ENCODE results near the gene CWC22.
"Not testable (repeated sequence)": the region's sequence is repeated elsewhere in the genome, so short reads cannot be mapped to it uniquely, and the experiment has no call there.

CWC22 gene

DNA sequence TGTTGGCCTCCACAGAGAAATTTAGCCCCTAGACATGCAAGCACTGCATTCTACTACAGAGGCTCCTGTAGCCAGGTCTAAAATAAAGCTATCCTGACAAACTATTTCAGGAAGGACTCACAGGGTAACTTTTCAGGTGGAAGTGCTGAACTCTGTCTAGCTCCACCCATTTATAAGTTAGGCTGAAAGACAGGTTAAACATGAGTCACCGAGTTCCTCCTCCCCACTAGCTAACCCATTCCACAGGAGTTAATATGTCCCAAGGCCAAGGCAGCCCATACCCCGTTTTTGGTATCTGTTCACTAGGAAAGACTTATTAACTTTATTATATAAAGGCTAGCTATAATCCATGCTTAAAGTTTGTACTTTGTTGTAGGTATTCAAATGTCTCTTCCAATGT lies 3.5 kb downstream of the CWC22 start:
- in situ Hi-C loops (cut with MboI; ENCODE audit: low sequenced_read_pairs), result no loop called here

DNA sequence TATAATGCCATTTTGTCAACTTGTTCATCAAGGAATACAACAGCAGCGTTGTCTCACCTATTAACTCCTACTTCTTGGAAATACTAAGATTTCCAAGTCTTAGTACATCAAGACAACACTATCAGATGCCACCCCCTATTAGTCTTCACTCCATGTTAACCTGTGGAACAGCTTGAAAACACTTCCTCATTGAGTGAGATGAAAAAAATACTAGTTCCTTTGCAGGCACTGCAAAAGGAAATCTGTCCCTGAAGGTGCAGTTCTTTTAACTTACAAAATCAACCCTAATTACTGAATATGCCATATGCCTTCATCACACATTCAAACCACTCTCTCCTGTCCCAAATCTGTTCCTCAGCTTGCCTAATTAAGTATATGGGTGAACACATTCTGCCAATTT lies 4.0 kb downstream of the CWC22 start:
- in situ Hi-C loops (cut with MboI; ENCODE audit: low sequenced_read_pairs), result no loop called here

DNA sequence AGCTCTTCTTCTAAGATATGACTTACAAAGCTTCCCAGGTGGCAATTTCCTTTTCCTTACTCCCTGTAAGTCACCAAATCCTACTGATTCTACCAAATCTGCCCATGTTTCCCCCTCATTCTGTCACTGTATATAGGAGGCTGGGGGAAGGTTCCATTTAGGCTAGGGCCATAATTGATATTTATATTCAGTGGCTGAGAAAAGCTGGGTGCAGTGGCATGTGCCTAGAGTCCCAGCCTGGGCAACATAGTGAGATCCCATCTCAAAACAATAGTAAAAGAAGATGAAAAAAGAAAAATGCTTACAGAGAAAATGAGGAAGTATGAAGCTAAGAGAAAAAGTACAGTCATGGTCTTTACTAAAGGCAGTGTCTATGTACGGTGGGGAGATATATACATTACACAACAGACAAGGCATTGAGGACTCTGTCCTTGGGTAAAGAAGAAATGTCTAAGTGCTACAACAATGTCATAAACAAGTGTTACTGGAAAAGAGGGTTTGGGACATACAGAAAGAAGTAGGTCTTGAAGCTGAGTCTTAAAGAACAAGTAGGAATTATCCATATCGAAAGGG lies 4.8 kb downstream of the CWC22 start:
- in situ Hi-C loops (cut with MboI; ENCODE audit: low sequenced_read_pairs), result no loop called here

DNA sequence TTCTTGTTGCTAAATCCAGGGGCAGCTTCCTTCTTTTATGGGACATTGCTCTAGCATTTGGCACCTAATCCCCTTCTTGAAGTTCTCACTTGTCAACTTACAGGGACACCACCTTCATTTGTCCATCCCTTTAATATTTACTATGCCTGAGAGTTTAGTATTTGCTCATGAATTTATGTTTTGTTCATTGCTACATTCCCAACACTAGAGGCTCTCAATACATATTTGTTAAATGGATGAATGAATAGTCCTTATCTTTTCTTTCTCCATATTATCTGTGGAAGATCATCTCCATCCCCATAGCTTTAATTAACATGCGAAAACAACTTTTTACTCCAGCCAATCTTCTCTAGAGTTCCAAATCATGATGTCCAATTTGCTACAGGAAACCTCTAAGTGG lies 5.4 kb downstream of the CWC22 start:
- in situ Hi-C loops (cut with MboI; ENCODE audit: low sequenced_read_pairs), result no loop called here

DNA sequence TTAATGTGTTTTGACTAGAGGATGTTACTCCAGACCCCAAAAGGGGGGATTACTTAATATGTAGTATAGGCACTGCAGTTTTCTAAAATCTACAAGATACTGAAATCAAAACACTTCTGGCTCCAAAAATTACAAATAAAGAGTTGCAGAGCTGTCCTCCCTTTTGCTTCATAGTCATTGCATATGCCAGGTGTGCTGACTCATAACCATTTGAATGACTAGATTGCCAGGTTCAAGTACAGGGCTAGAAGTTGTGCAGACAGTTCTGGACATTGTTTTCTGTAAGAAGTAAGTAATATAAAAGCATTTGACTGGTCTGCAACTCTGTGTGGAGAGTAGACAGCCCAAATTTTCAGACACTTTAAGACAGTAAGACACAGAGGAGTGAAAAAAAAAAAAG lies 6.7 kb downstream of the CWC22 start:
- in situ Hi-C loops (cut with MboI; ENCODE audit: low sequenced_read_pairs), result no loop called here

DNA sequence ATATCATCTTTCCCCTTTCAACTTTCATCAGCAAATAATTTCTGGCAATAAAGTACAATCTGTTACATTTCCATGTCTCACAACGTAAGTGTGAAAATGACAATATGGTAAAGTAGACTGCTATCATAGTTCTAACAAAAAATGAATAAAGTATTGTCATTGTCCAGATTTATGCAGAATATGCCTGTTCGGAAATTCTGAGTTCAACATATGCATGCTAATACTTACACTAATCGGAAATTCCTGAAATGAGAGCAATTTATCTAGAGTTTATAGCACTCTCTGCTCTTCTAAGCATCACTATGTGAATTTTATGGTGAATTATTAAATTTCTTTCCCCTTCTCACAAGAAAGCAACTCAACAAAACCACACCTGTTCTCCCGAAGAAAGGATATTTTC lies 8.1 kb downstream of the CWC22 start:
- in situ Hi-C loops (cut with MboI; ENCODE audit: low sequenced_read_pairs), result no loop called here

DNA sequence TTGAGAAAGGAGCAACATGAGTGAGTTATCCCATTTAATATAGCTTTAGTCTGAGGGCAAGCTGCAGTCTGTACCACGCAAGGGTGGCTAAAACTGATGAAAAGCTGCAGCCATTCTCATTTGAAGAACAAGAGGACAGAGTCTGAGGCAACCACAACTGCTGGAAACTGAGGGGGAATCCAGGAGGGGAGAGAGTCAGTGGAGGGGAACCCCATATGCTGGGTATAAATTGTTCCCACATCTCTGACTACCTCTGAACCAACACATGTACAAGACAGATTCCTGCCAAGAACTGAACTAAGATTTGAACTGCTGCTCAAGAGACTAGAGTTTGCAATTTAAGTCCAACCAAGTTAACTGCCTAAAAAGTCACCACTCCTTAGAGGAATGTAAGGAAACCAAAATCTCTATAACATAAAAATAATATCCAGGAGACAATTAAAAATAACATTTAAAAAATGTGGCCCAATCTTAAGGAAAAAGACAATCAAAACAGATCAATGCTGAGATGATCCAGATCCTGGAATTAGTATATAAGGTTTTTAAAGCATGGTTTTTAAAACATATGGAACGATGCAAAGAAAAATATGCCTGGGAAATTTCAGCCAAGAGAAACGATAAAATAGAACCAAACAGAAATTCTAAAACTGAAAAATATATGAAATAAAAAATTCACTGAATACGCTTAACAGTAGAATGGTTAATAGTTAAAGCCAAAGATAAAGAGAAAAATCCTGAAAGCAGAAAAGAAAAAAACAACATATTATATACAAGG lies 11.2 kb downstream of the CWC22 start:
- in situ Hi-C loops (cut with MboI; ENCODE audit: low sequenced_read_pairs), result no loop called here

DNA sequence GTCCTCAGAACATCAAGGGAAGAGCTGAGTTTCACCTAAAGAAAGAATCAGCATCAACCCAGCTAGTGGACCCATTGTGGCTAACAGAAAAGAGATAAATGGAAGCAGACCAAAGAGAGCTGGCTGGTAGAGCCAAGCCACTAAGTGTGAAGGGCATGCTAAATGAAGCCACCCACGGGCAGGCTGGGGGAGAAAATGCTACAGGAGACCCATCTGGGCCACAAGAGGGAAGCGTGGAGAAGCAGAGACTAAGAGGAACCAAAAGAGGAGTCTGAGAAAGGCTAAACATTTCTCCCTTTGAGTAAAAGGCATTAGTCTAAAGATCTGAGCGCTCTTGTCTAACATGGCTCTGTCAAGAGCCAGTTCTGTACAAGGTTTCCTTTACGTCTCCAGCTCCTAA lies 15.8 kb downstream of the CWC22 start:
- in situ Hi-C loops (cut with MboI; ENCODE audit: low sequenced_read_pairs), result no loop called here

DNA sequence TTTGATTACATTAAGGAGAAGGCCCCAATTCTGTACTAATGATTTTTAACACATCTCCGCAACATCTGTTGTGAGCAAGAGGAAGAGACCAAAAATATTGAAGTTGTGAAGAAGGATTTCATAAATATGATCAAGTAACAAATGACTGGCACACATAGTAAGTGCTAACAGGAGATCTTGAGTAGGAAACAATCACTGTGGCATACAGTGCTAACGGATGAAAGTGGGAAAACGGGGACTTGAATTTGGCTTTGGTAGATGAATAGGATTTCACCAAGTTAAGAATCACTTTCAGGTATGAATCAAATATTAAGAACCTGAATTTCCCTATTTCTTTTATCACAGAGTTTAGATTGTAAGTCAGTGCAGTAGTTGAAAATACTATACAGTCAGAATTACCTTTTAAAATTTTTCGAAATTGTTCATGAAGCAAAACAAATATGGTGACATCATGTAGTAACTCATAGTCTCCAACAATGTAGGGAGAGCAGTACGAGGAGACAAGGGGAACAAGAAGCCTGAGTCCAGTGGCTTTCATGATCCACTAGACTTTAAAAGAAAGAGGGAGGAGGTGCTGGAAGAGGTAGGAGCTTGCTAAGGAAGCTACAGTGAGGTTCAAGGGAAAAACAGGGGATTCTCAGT lies 16.3 kb downstream of the CWC22 start:
- in situ Hi-C loops (cut with MboI; ENCODE audit: low sequenced_read_pairs), result no loop called here

DNA sequence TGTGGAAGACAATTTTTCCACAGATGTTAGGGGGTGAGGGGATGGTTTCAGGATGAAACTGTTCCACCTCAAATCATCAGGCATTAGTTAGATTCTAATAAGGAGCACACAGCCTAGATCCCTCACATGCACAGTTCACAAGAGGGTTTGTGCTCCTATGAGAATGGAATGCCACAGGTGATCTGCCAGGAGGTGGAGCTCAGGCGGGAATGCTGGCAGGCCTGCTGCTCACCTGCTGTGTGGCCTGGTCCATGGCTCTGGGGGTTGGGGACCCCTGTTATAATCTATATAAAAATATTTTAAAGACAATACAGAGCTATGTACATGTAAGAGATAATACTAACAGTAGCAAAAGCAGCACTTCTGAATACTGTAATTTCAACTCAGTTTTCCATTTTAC lies 19.2 kb downstream of the CWC22 start:
- in situ Hi-C loops (cut with MboI; ENCODE audit: low sequenced_read_pairs), result no loop called here

DNA sequence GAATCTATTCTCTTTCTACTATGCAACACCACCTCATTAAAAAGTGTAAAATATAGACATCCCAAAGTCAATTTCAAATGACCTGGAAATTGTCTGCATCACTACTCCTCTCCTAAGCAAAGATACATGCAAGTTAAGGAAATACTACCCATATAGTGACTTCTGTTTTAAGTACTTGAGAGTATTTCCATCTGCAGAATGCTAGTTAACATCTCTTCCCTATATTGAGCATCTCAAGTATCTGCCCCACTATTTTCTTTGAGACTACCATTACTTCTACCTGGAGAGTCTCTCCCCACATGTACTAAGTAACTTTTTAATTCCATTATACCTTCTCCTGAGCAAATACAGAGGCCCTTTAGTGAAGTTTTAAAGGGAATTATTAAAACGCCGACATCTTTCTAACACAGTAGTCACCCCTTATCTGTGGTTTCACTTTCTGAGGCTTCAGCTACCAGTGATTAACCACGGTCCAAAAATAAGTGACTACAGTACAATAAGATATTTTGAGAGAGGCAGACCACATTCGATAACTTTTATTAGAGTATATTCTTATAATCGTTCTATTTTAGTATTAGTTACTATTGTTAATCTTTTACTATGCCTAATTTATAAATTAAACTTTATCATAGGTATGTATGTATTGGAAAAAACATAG lies 21.8 kb downstream of the CWC22 start:
- in situ Hi-C loops (cut with MboI; ENCODE audit: low sequenced_read_pairs), result no loop called here

DNA sequence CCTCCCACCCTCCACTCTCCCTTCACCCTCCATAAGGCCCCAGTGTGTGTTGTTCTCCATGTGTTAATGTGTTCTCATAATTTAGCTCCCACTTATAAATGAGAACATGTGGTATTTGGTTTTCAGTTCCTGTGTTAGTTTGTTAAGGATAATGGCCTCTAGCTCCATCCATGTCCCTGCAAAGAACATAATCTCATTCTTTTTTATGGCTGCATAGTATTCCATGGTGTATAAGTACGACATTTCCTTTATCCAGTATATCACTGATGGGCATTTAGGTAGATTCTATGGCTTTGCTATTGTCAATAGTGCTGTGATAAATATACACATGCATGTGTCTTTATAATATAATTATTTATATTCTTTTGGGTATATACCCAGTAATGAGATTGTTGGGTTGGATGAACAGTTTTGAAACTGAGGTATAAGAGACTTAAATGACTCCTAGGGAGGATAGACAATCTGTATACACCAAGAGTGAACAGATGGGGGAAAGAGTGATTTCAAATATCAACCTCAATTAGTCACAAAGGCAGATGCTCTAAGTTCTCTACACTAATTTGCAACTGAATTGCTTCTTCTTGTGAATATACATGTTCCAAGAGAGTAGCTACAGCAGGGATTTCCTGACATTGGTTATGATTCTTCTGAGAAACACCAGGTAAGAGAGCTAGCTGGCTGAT lies 23.7 kb downstream of the CWC22 start:
- in situ Hi-C loops (cut with MboI; ENCODE audit: low sequenced_read_pairs), result no loop called here

DNA sequence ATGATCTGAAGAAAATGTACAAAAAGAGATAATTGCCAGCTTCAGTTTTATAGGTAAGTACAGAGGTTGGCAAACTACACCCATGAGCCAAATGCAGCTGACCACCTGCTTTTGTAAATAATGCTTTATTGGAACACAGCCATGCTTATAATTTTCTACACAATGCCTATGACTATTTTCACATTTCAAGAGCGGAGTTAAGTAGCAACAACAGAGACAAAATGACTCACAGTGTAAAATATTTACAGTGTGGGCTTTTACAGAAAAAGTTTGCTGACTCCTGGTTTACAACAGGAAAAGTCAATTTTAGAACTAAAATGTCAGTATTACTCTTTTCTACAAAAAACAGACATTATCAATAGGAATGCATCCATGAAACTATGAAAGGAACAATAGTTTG lies 26.0 kb downstream of the CWC22 start:
- in situ Hi-C loops (cut with MboI; ENCODE audit: low sequenced_read_pairs), result no loop called here

DNA sequence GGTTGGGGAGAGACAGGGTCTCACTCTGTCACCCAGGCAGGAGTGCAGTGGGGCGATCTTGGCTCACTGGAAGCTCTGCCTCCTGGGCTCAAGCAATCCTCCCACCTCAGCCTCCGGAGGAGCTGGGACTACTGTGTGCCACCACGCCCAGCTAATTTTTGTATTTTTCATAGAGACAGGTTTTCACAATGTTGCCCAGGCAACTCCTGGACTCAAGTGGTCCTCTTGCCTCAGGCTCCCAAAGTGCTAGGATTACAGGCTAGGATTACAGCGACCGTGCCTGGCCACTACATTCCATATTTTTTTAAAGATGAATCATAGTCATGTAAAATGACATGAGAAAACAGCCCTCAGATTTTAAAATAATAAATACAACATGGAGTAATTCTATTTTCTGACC lies 32.3 kb downstream of the CWC22 start:
- in situ Hi-C loops (cut with MboI; ENCODE audit: low sequenced_read_pairs), result no loop called here

DNA sequence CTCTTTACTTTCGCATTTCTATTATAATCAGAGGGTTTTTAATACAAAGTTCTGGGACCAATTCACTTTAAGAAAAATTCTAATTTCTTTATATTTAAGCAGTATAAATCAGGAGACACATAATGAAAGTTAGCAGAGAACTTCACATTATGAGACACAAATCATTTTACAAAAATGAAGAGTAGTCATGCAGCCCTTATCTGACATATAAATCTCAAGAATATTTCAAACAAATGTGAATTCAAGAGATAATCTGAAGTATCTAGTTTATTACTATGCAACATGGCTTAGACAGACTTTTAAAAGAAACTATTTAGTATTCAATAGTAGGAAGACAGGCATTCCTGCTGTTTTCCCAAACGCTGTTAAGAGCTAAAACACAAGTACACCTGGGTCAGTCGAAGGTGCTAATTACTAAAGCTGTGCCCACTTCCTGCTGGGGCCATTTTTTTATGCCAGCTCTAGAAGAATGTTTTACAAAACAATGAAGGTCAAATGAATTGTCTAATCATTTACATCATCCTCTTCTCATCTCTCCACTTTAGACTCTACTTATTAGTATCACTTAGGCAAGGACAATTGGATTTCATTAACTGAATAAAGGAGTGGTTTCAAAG lies 40.2 kb downstream of the CWC22 start:
- in situ Hi-C loops (cut with MboI; ENCODE audit: low sequenced_read_pairs), result no loop called here

DNA sequence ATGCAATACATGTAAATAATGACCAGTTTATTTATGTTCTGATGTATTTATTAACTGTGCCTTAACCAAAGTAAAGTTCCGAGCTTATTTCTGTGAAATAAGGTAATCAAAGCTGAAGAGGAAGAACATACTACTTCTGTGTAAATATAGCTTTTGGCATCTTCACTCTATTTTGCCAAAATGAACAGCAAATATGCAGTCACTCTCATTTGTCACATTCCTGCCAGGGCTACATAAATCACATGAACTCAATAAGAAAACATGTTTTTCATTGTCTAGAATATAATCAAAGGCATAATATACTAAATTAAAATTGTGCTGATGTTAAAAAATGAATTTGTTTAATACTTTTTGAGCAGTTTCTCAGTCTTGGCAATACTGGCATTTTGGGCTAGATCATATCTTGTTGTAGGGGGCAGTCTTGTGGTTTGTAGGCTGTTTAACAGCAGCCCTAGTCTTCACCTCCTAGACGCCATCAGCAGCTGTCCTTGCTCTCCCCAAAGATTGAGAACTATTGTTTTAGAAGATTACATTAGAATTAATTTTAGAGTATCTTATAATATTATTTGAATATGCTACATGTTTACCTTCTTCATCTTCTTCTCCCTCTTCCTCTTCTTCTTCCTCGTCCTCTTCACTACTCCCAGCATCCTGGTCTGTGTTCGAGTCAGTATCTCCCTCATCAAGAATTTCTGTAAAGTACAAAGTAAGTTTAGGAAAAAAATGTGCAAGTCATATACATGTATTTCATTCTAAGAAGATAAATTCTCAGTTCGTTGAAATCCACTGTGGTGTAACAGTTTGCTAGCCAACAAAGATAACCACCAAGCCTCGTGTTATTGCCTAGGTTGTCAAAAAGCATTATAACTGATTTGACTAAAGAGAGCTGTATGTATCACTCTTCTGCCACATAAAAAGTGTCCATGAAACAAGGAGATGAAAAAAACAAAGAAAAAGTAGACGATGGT lies 41.5 kb downstream of the CWC22 start:
- in situ Hi-C loops (cut with MboI; ENCODE audit: low sequenced_read_pairs), result no loop called here

DNA sequence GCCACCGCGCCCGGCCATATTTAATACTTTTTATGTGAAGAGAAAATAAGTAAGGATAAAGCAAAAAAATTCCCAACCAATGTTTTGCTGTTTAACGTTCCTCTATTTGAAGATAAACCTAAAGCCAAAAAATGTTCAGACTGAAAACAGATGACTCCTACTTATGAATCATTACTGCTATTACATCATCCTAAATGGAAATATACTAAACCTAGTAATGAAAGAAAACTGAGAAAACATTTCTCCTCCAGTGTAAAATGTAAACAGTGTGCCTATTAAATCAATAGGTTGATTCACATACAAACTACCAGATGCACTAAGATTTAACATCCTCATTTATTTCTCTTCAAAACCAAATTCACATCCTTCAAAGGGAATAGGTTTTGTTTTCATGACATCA lies 43.5 kb downstream of the CWC22 start:
- in situ Hi-C loops (cut with MboI; ENCODE audit: low sequenced_read_pairs), result no loop called here

DNA sequence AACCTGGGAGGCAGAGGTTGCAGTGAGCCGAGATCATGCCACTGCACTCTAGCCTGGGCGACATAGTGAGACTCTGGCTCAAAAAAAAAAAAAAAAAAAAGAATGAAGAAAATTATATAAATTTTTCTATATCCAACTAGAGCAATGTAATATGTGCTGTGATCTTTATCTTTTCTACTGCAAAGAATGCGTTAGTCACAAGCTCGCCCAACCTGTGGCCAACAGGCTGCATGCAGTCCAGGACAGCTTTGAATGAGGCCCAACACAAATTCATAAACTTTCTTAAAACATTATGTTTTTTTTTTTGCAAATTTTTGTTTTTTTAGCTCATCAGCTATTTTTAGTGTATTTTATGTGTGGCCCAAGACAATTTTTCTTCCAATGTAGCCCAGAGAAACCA lies 48.8 kb downstream of the CWC22 start:
- in situ Hi-C loops (cut with MboI; ENCODE audit: low sequenced_read_pairs), result not testable (repeated sequence)

DNA sequence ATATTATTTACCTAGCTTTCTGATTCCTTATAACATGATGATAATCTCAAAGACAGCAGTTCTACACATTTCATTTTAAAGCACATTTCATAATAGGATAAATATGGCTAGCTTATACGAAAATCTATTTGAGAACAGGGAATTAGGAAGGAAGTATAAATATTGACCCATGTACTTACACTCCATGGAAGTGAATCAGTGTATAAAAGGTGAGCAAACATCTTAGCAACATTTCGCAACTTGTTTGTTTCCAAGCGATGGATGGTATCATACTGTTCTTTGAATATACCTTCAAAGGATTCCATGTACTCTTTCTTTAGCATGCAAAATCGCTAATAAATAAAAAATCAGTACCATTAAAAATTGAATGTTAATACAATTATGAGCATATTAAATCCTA lies 53.1 kb downstream of the CWC22 start:
- in situ Hi-C loops (cut with MboI; ENCODE audit: low sequenced_read_pairs), result no loop called here

DNA sequence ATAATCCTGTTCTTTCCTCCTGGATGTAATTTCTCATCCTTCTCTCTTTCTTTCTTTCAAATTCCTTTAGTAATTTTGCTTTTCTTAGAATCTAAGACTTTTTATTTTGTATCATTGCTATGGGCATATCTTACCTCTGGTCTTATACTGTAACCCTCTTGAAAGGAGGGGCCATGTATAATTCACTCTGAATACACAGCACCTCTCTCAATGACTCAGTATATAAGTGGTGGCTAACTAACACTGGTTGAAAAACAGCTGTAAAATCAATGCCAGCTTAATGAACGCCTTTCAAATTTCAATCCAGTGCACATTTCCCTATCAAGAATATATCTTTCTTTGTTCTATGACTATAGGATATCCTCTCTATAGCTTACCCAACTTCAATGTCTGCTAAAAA lies 53.7 kb downstream of the CWC22 start:
- in situ Hi-C loops (cut with MboI; ENCODE audit: low sequenced_read_pairs), result no loop called here
